ENCODE results near the gene MYO1B. TPM values are rescaled to one million over a fixed set of nuclear protein-coding genes. Genes with fewer than 3 reads are reported as not detected.

MYO1B gene
- total and polyA plus RNA-seq, 5 experiments from 2014 or later: 0.20 to 0.96 (median 0.44) TPM

DNA sequence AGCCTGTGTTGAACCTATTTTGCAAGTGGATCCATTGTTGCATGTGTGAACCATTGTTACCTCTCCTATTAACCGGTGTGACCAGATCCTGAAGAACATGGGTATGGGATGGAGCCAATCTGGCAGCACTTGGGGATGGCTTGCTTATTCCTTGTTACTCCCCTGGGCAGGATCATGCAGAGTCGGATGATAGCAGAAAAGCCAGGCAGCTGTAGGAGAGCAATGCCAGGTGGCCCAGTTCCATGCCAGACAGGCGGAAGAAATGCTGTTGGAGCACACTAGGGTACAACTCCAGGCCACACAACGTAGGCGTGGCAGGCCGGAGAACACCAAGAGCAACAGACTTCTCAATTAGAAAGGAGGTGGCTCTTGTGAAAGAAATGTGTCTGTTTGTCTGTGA is 16.3 kb upstream of the MYO1B start:
- H3K9me3 Mint-ChIP-seq: peaks cover 0 to 4% (median 0%) of the 10 kb centered on the region in 9 donors
- POLR2A ChIA-PET: no interaction called here
- H3K4me1 Mint-ChIP-seq: no peaks in the 10 kb centered on the region
- no peak overlapping the region for H3K4me3 Mint-ChIP-seq
- DNase-seq (no peak), ATAC-seq (no peak)
- H3K36me3 Mint-ChIP-seq: peaks cover 0 to 3% (median 0%) of the 10 kb centered on the region in 3 donors
- no peak overlapping the region for H3K27ac Mint-ChIP-seq
- H3K27me3 Mint-ChIP-seq: no peaks in the 10 kb centered on the region

DNA sequence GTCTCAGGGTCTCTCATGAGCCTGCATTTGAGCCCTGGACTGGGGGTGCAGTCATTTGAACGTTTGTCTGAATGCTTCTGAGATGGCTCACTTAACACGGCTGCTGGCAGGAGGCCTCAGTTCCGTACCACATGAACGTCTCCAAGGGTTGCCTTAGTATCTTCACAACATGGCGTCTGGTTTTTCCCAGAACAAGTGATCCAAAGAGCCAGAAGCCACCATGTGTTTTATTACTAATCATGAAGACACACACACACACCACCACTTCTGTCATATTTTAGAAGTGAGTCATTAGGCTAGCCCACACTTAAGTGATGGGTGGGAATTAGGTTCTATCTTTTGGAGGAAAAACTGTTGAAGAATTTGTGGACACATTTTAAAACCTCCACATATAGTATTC is 15.0 kb upstream of the MYO1B start:
- ATAC-seq (no peak), DNase-seq (no peak)
- H3K4me3 Mint-ChIP-seq: no peak overlapping the region
- no peaks in the 10 kb centered on the region for H3K27me3 Mint-ChIP-seq
- peaks cover 0 to 3% (median 0%) of the 10 kb centered on the region in 3 donors for H3K36me3 Mint-ChIP-seq
- POLR2A ChIA-PET: no interaction called here
- H3K27ac Mint-ChIP-seq: no peak overlapping the region
- H3K4me1 Mint-ChIP-seq: no peaks in the 10 kb centered on the region
- peaks cover 0 to 4% (median 0%) of the 10 kb centered on the region in 9 donors for H3K9me3 Mint-ChIP-seq

DNA sequence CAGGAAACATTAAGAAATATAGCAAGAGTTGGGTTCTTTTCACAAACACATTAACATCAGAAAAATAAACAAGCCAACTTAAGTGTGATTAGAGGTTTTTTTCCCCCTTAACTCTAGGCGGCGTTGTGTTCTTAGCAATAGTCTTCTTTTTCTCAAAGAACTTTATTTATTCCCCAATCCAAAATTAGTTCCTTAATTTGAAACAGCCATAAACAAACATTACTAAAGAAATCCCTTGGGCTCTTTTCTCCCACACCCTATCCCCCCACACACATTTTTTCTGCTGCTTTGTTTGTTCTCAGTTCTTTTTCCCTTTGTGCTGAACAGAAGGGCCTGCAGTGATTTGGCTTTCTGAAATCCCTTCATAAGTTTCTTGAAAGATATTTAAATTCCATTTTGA is 13.2 kb upstream of the MYO1B start:
- Mint-ChIP-seq H3K4me3 (no peak overlapping the region), H3K4me1 (no peaks in the 10 kb centered on the region), H3K36me3 (peaks cover 0 to 3% (median 0%) of the 10 kb centered on the region in 3 donors), H3K9me3 (peaks cover 0 to 4% (median 0%) of the 10 kb centered on the region in 9 donors), H3K27me3 (no peaks in the 10 kb centered on the region), H3K27ac (peak overlapping the region in 1 of 10 donors; percentile 14)
- POLR2A ChIA-PET: no interaction called here
- DNase-seq (no peak), ATAC-seq (no peak)

DNA sequence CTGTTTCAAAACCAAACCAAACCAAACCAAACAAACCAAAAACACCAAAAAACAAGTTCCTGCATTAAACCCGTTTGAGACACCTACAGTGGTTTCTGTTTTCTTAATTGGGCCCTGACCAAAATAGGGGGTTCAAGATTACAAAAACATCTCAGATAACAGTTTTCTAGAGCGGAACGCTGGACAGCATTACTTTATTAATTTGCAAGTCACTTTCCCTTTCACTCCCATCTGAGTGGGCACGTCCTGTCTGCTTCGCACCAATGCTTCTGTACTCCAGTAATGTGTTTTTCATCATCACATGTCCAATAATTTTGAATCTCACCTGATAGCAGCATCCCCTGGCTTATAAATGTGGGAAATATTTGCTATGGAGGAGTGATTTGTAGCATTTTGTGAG is 11.7 kb upstream of the MYO1B start:
- peaks cover 0 to 4% (median 0%) of the 10 kb centered on the region in 9 donors for H3K9me3 Mint-ChIP-seq
- no peak for ATAC-seq
- H3K36me3 Mint-ChIP-seq: peaks cover 0 to 3% (median 0%) of the 10 kb centered on the region in 3 donors
- no peaks in the 10 kb centered on the region for H3K4me1 Mint-ChIP-seq
- no peak overlapping the region for H3K27ac Mint-ChIP-seq
- no peak overlapping the region for H3K4me3 Mint-ChIP-seq
- POLR2A ChIA-PET: no interaction called here
- H3K27me3 Mint-ChIP-seq: no peaks in the 10 kb centered on the region
- no peak for DNase-seq

DNA sequence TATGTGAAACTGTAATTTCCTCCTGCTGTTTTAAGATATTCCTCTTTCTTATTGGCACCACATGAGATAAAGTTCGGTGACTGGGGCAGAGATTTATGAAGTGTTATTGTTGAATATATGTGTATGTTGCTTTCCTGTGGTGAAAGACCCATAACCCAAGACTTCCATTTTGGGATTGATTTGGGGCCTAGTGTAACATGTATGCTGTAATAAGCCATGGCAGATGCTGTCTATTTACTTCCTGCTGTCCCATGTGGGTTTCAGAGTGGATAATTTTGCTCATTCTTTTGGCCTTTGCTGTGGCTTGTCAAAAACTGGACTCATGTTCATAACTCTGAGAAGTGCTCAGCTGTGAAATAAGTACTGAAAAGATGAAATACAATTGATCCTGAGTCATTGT is 10.8 kb upstream of the MYO1B start:
- ATAC-seq (no peak), DNase-seq (no peak)
- H3K27me3 Mint-ChIP-seq: no peaks in the 10 kb centered on the region
- no peak overlapping the region for H3K4me3 Mint-ChIP-seq
- POLR2A ChIA-PET: no interaction called here
- H3K36me3 Mint-ChIP-seq: peaks cover 0 to 3% (median 0%) of the 10 kb centered on the region in 3 donors
- no peak overlapping the region for H3K27ac Mint-ChIP-seq
- H3K9me3 Mint-ChIP-seq: peaks cover 0 to 4% (median 0%) of the 10 kb centered on the region in 9 donors
- H3K4me1 Mint-ChIP-seq: no peaks in the 10 kb centered on the region

DNA sequence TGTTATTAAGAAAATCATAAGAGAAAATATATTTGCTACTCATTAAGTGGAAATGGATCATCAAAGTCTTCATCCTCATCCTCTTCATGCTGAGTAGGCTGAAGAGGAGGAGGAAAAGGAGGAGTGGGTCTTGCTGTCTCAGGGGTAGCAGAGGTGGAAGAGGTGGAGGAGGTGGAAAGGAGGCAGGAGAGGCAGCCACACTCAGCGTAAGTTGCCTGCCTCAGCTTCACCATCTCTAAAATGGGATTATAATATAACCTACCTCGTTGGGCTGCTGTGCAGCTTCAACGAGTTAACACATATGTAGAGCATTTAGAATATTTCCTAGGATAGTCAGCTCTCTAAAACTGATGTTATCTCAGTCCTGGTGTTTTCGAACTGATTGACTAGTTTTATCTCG is 4.3 kb upstream of the MYO1B start:
- no peaks in the 10 kb centered on the region for H3K36me3 Mint-ChIP-seq
- H3K27ac Mint-ChIP-seq: no peak overlapping the region
- peaks cover 0 to 8% (median 0%) of the 10 kb centered on the region in 5 donors for H3K27me3 Mint-ChIP-seq
- H3K9me3 Mint-ChIP-seq: no peaks in the 10 kb centered on the region
- DNase-seq: no peak
- H3K4me3 Mint-ChIP-seq: no peak overlapping the region
- H3K4me1 Mint-ChIP-seq: peaks cover 0 to 2% (median 1%) of the 10 kb centered on the region in 4 donors
- POLR2A ChIA-PET: no interaction called here
- ATAC-seq: no peak

DNA sequence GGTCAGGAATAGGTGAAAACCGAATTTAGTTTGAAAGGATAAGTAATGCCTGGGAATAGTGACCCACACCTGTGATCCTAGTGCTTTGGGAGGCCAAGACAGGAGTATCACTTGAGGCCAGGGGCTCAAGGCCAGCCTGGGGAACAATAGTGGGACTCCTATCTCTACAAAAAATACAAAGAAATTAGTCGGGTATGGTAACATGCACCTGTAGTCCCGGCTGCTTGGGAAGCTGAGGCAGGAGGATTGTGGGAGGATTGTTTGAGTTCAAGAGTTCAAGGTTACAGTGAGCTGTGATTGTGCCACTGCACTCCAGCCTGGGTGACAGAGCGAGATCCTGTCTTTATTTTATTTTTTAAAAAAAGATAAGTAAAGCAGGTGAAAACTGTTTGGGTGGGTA is 3.8 kb upstream of the MYO1B start:
- H3K36me3 Mint-ChIP-seq: no peaks in the 10 kb centered on the region
- DNase-seq: no peak
- peaks cover 0 to 11% (median 0%) of the 10 kb centered on the region in 5 donors for H3K27me3 Mint-ChIP-seq
- POLR2A ChIA-PET: no interaction called here
- peaks cover 0 to 7% (median 6%) of the 10 kb centered on the region in 4 donors for H3K4me1 Mint-ChIP-seq
- no peak overlapping the region for H3K4me3 Mint-ChIP-seq
- no peaks in the 10 kb centered on the region for H3K9me3 Mint-ChIP-seq
- ATAC-seq: no peak
- H3K27ac Mint-ChIP-seq: no peak overlapping the region

DNA sequence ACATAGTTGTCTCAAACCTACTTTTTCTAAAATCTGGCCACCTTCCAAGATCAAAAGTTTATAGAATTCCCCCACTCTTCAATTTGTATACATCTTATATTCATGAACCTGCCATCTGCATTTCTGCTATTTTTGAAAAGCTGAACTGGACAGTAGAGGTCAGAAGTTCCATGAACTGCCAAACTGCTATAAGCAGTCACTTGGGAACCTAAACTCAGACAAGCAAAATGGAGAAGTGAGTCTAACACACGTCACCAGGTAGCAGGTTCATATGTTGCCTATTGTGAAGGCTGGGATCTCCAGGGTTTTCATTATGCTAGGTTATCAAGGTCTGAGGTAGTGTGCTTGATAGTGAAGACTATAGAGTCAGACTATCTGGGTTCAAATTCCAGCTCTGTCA is 2.0 kb upstream of the MYO1B start:
- no peak for DNase-seq
- Mint-ChIP-seq H3K4me1 (peaks cover 0 to 11% (median 8%) of the 10 kb centered on the region in 4 donors), H3K9me3 (no peaks in the 10 kb centered on the region), H3K27ac (no peak overlapping the region), H3K4me3 (no peak overlapping the region), H3K27me3 (peaks cover 0 to 20% (median 3%) of the 10 kb centered on the region in 5 donors), H3K36me3 (no peaks in the 10 kb centered on the region)
- POLR2A ChIA-PET: no interaction called here
- ATAC-seq: no peak

DNA sequence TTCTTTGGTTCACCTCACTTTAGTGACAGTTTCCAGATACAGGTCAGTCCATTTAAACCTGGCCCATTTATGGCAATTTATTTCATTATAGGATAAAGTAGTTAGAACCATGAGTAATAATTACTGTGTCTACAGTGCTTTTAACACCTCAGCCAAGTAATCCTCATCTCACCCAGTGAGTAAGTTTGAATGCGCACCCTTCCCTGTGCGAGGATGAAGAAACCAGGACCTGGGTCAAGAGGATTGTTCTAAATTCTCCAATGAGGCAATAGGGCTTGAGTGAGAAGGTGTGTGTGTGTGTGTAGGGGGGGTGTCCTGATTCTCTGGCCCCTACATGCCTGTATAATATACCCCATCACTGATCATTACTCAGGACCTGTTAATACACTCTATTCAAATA is 854 bp upstream of the MYO1B start:
- DNase-seq: no peak
- H3K27ac Mint-ChIP-seq: no peak overlapping the region

DNA sequence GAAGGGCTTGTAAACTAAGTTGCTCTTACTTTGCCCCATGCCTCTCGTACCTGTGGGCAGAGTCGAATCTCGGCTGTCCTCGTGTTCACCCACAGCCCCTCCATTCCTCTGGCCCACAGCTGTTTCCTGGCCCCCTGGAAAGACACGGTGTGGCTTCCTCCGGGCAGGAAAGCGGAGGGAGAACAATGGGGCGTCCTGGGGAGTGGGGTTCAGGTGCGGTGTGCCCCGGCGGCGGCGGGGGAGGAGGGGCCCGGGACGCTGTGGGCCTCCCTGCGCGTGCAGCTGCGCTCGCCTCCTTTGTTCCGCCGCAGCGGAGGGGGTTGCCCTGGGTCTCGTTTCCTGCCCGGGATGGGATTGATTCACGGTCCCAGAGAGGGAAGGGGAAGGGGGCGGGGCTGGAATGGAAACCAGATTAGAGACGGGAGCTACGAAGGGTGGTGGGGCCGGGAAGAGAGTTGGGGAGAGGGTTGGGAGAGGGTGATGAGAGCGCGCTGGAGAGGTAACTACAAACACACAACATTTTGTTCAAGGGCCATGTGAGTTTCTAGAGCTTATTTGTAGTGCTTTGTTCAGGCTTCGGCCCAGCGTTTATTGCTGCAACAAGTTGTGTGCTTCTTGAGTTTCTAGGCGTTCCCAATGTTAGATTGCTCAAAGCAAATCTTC is 796 bp downstream of the MYO1B start:
- POLR2A ChIA-PET: interaction anchor here (0.6 to 2.1 kb wide), 2 partner anchors 10 to 52 kb away, joined by 3 to 6 read pairs; no protein-coding TSS in a partner anchor
- Mint-ChIP-seq H3K9me3 (no peaks in the 10 kb centered on the region), H3K27ac (peak overlapping the region in 2 of 10 donors; percentile 40 to 67), H3K36me3 (no peaks in the 10 kb centered on the region), H3K27me3 (peaks cover 0 to 20% (median 3%) of the 10 kb centered on the region in 5 donors), H3K4me3 (peak overlapping the region; percentile 54 to 88 (median 82)), H3K4me1 (peaks cover 0 to 11% (median 8%) of the 10 kb centered on the region in 4 donors)
- DNase-seq (peak in 8 of 10 donors; percentile 0 to 31 (median 8)), ATAC-seq (peak; percentile 37 to 47)

More for the DNA sequence above, 854 bp upstream of the MYO1B start:
- Mint-ChIP-seq H3K9me3 (no peaks in the 10 kb centered on the region), H3K4me3 (peak overlapping the region; percentile 47 to 85 (median 77)), H3K36me3 (no peaks in the 10 kb centered on the region), H3K27me3 (peaks cover 0 to 20% (median 3%) of the 10 kb centered on the region in 5 donors), H3K4me1 (peaks cover 0 to 11% (median 8%) of the 10 kb centered on the region in 4 donors)
- no peak for ATAC-seq
- POLR2A ChIA-PET: no interaction called here

DNA sequence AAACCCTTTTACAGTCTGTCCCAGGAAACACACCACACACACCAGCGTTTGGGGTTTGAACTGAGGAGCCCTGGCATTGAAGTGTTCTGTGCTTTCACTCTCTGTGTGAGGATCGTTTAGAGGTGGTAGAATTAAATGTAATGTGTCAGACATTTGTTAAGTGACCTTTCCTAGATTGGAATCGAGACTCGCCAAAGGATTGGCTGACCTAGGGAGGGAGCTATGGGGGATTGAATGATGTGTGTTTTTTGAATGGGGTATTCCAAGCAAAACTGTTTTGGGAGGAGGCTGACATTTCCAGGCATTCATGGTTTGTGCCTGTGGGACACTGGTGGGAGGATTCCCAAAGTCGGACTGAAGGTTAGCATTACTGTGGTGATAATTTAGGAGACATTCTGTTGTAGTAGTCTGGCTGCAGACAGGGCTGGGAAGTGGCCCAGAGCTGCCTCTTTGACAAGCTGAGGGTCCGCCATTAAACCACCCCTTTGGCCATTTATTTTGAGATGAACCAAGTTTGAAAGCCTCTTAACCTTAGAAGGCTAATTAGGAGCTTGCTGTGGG is 1.7 kb downstream of the MYO1B start:
- Mint-ChIP-seq H3K36me3 (no peaks in the 10 kb centered on the region), H3K4me1 (peaks cover 0 to 11% (median 8%) of the 10 kb centered on the region in 4 donors), H3K9me3 (no peaks in the 10 kb centered on the region), H3K27ac (no peak overlapping the region), H3K4me3 (peak overlapping the region in 5 of 10 donors; percentile 16 to 88 (median 82)), H3K27me3 (peaks cover 0 to 20% (median 3%) of the 10 kb centered on the region in 5 donors)
- POLR2A ChIA-PET: interaction anchor here (2.1 kb wide), 1 partner anchor 53 kb away, joined by 6 read pairs; no protein-coding TSS in a partner anchor
- DNase-seq (no peak), ATAC-seq (no peak)

DNA sequence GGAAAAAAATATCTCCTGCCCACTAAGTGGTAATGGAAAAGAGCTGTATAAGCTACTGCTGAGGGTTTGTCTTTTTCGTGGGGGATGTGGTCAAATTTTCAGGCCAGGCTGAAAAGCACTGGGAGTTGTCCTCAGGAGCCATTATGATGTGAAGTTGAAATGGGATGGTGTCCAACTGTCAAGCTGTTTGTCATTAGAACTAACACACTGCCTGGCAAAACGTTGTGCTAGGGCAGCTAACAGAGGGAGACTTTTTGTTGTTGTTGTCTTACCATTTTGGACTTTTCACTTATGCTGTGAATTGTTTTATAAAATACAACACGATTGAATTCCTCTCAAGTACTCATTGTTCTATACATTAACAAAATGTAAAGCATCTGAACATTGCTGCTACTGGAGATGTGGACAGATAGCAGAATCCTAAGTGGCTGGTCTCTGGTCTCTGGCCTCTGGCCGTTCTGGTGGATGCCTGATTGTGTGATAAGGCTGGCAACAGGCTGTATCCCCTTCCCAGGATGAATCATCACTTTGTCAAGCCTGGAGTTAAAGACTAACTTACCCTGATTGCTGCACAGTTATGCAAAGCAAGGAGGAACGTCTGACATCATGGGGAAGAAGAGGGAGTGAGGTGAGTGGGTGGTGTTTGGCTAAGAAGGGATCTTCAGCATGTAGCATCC is 2.3 kb downstream of the MYO1B start:
- DNase-seq (no peak), ATAC-seq (no peak)
- Mint-ChIP-seq H3K36me3 (no peaks in the 10 kb centered on the region), H3K4me1 (peaks cover 0 to 11% (median 8%) of the 10 kb centered on the region in 4 donors), H3K27me3 (peaks cover 0 to 20% (median 3%) of the 10 kb centered on the region in 5 donors), H3K27ac (no peak overlapping the region), H3K9me3 (no peaks in the 10 kb centered on the region), H3K4me3 (peak overlapping the region in 3 of 10 donors; percentile 15 to 82 (median 48))
- POLR2A ChIA-PET: interaction anchor here (2.1 kb wide), 1 partner anchor 53 kb away, joined by 6 read pairs; no protein-coding TSS in a partner anchor

Measured in naive thymus-derived CD8-positive, alpha-beta T cell (primary cell).